Mesendoderm (in vitro differentiated cells): Measurements from ENCODE around the gene ABHD2.

Source experiments
- DNase-seq: peaks from one replicate; pipeline ENCODE4 v3.0.0; 2013
- H2AK5ac ChIP-seq: 2 replicates; pipeline ENCODE4 v1.6.1; 2013; ENCODE audit warnings: low read length, inconsistent platforms
- H2BK120ac ChIP-seq: 2 replicates; pipeline ENCODE4 v1.6.1; 2013; ENCODE audit warnings: low read depth, mild to moderate bottlenecking, low read length, moderate library complexity, mixed read lengths
- H2BK15ac ChIP-seq: replicated peaks from 2 replicates; pipeline ENCODE4 v1.6.1; 2013; ENCODE audit warnings: low read depth, mild to moderate bottlenecking, moderate library complexity
- H2BK5ac ChIP-seq: 2 replicates; pipeline ENCODE4 v1.6.1; 2013; ENCODE audit warnings: low read length, inconsistent platforms
- H3K18ac ChIP-seq: 2 replicates; pipeline ENCODE4 v1.6.1; 2013; ENCODE audit warnings: mild to moderate bottlenecking, low read length, mixed read lengths
- H3K23ac ChIP-seq: one replicate; pipeline ENCODE4 v1.6.1; 2013; ENCODE audit warnings: low read length
- H3K27ac ChIP-seq: 2 replicates; pipeline ENCODE4 v1.5.1; 2013; ENCODE audit warnings: low read depth, mild to moderate bottlenecking, inconsistent platforms, low read length, moderate library complexity
- H3K27me3 ChIP-seq: 2 replicates; pipeline ENCODE4 v1.6.1; 2013; ENCODE audit warnings: low read length, control low read depth, mild to moderate bottlenecking, inconsistent platforms; ENCODE audit not compliant: insufficient read depth, poor library complexity
- H3K36me3 ChIP-seq: 2 replicates; pipeline ENCODE4 v1.6.1; 2013; ENCODE audit warnings: low read length, inconsistent platforms; ENCODE audit not compliant: control insufficient read depth, insufficient read depth
- H3K4ac ChIP-seq: one replicate; pipeline ENCODE4 v1.6.1; 2013; ENCODE audit warnings: low read depth, mild to moderate bottlenecking, low read length, moderate library complexity
- H3K4me1 ChIP-seq: 2 replicates; pipeline ENCODE4 v1.6.1; 2013; ENCODE audit warnings: low read depth, low read length, inconsistent platforms; ENCODE audit not compliant: control insufficient read depth
- H3K4me2 ChIP-seq: 2 replicates; pipeline ENCODE4 v1.6.1; 2013; ENCODE audit warnings: low read length
- H3K4me3 ChIP-seq: 2 replicates; pipeline ENCODE4 v1.5.1; 2013; ENCODE audit warnings: mild to moderate bottlenecking, low read length
- H3K56ac ChIP-seq: one replicate; pipeline ENCODE4 v1.6.1; 2013; ENCODE audit warnings: low read length
- H3K79me1 ChIP-seq: 2 replicates; pipeline ENCODE4 v1.6.1; 2013; ENCODE audit warnings: low read length, inconsistent platforms
- H3K79me2 ChIP-seq: 2 replicates; pipeline ENCODE4 v1.6.1; 2013; ENCODE audit warnings: mild to moderate bottlenecking, low read length; ENCODE audit not compliant: control insufficient read depth, insufficient read depth
- H3K9ac ChIP-seq: 2 replicates; pipeline ENCODE4 v1.6.1; 2013; ENCODE audit warnings: low read length, inconsistent platforms
- H4K5ac ChIP-seq: one replicate; pipeline ENCODE4 v1.6.1; 2013; ENCODE audit warnings: low read length
- H4K8ac ChIP-seq: one replicate; pipeline ENCODE4 v1.6.1; 2013; ENCODE audit warnings: low read depth, mild to moderate bottlenecking, control low read depth, low read length, moderate library complexity
- WGBS: extraction: QIAGEN DNeasy Blood & Tissue Kit; methylation state at CpG from one replicate; pipeline ENCODE4 v1.1.7; 2013; ENCODE audit warnings: low lambda C conversion rate, missing lambda C conversion rate; ENCODE audit not compliant: insufficient coverage; ENCODE audit errors: extremely low coverage; 5-methylcytosine and 5-hydroxymethylcytosine counted together

ABHD2 gene

GRCh38 chr15:89071471-89071870 is 16.8 kb upstream of the ABHD2 start:
- Histone ChIP-seq H3K4me2 (no peak overlapping the region), H3K79me2 (no peaks in the 10 kb centered on the region), H3K23ac (no peak overlapping the region), H4K8ac (no peak overlapping the region), H3K4me1 (peaks cover 2% of the 10 kb centered on the region), H2BK120ac (no peak overlapping the region), H4K5ac (no peak overlapping the region), H2AK5ac (no peak overlapping the region), H3K36me3 (no peaks in the 10 kb centered on the region), H3K27me3 (no peaks in the 10 kb centered on the region), H3K4ac (no peak overlapping the region), H2BK5ac (no peak overlapping the region), H3K4me3 (no peak overlapping the region), H3K56ac (no peak overlapping the region), H3K79me1 (no peaks in the 10 kb centered on the region), H2BK15ac (no peak overlapping the region), H3K27ac (no peak overlapping the region), H3K9ac (no peak overlapping the region), H3K18ac (no peak overlapping the region)
- WGBS: no CpG with 5 or more reads among the region's 4 CpGs
- DNase-seq: peak; percentile 51

- H3K23ac ChIP-seq: no peak overlapping the region
- no peak overlapping the region for H2BK5ac ChIP-seq
- H3K27me3 ChIP-seq: no peaks in the 10 kb centered on the region
- H3K4me2 ChIP-seq: no peak overlapping the region
- no CpG with 5 or more reads among the region's 3 CpGs for WGBS
- H3K4ac ChIP-seq: no peak overlapping the region
- H3K4me1 ChIP-seq: peaks cover 2% of the 10 kb centered on the region
- no peaks in the 10 kb centered on the region for H3K79me1 ChIP-seq
- no peak overlapping the region for H3K4me3 ChIP-seq
- no peak overlapping the region for H2BK120ac ChIP-seq
- no peak overlapping the region for H2AK5ac ChIP-seq
- DNase-seq: no peak
- no peak overlapping the region for H2BK15ac ChIP-seq
- no peak overlapping the region for H3K56ac ChIP-seq
- H3K36me3 ChIP-seq: no peaks in the 10 kb centered on the region
- H4K5ac ChIP-seq: no peak overlapping the region
- H3K79me2 ChIP-seq: no peaks in the 10 kb centered on the region
- H4K8ac ChIP-seq: no peak overlapping the region
- no peak overlapping the region for H3K27ac ChIP-seq
- no peak overlapping the region for H3K9ac ChIP-seq
- no peak overlapping the region for H3K18ac ChIP-seq
Observed at GRCh38 chr15:89072277-89072869, 15.9 kb upstream of the ABHD2 start.

GRCh38 chr15:89074402-89075012 is 13.7 kb upstream of the ABHD2 start:
- Histone ChIP-seq H3K4me2 (no peak overlapping the region), H3K18ac (no peak overlapping the region), H3K23ac (no peak overlapping the region), H2BK5ac (no peak overlapping the region), H2BK15ac (no peak overlapping the region), H3K4me1 (peaks cover 2% of the 10 kb centered on the region), H2BK120ac (no peak overlapping the region), H3K79me1 (no peaks in the 10 kb centered on the region), H3K56ac (no peak overlapping the region), H3K4ac (no peak overlapping the region), H3K36me3 (no peaks in the 10 kb centered on the region), H3K27me3 (no peaks in the 10 kb centered on the region), H4K5ac (no peak overlapping the region), H3K9ac (no peak overlapping the region), H4K8ac (no peak overlapping the region), H3K27ac (no peak overlapping the region), H3K79me2 (no peaks in the 10 kb centered on the region), H2AK5ac (no peak overlapping the region), H3K4me3 (no peak overlapping the region)
- no CpG with 5 or more reads among the region's 4 CpGs for WGBS
- no peak for DNase-seq

GRCh38 chr15:89075101-89075640 is 13.1 kb upstream of the ABHD2 start:
- Histone ChIP-seq H3K4ac (no peak overlapping the region), H4K5ac (no peak overlapping the region), H3K27ac (no peak overlapping the region), H3K4me2 (no peak overlapping the region), H3K79me1 (no peaks in the 10 kb centered on the region), H3K4me3 (no peak overlapping the region), H3K36me3 (no peaks in the 10 kb centered on the region), H3K23ac (no peak overlapping the region), H2BK120ac (no peak overlapping the region), H3K9ac (no peak overlapping the region), H3K18ac (no peak overlapping the region), H3K27me3 (no peaks in the 10 kb centered on the region), H3K4me1 (peaks cover 4% of the 10 kb centered on the region), H2BK5ac (no peak overlapping the region), H4K8ac (no peak overlapping the region), H2BK15ac (no peak overlapping the region), H2AK5ac (no peak overlapping the region), H3K79me2 (no peaks in the 10 kb centered on the region), H3K56ac (no peak overlapping the region)
- whole genome bisulfite sequencing: no CpG with 5 or more reads among the region's 4 CpGs
- peak; percentile 35 for DNase-seq

- Histone ChIP-seq H3K9ac (no peak overlapping the region), H3K27me3 (no peaks in the 10 kb centered on the region), H4K5ac (no peak overlapping the region), H3K79me2 (no peaks in the 10 kb centered on the region), H2BK15ac (no peak overlapping the region), H4K8ac (no peak overlapping the region), H3K79me1 (no peaks in the 10 kb centered on the region), H3K4me2 (no peak overlapping the region), H3K23ac (no peak overlapping the region), H2AK5ac (no peak overlapping the region), H2BK120ac (no peak overlapping the region), H3K56ac (no peak overlapping the region), H3K4me3 (no peak overlapping the region), H3K36me3 (no peaks in the 10 kb centered on the region), H2BK5ac (no peak overlapping the region), H3K4me1 (peaks cover 6% of the 10 kb centered on the region), H3K27ac (no peak overlapping the region), H3K18ac (no peak overlapping the region), H3K4ac (no peak overlapping the region)
- WGBS: no CpG with 5 or more reads among the region's 4 CpGs
- no peak for DNase-seq
Observed at GRCh38 chr15:89075846-89076245, 12.4 kb upstream of the ABHD2 start.
